ENCODE results near the gene DRD4.
"Not testable (repeated sequence)": the region's sequence is repeated elsewhere in the genome, so short reads cannot be mapped to it uniquely, and the experiment has no call there.

Gene DRD4

DNA sequence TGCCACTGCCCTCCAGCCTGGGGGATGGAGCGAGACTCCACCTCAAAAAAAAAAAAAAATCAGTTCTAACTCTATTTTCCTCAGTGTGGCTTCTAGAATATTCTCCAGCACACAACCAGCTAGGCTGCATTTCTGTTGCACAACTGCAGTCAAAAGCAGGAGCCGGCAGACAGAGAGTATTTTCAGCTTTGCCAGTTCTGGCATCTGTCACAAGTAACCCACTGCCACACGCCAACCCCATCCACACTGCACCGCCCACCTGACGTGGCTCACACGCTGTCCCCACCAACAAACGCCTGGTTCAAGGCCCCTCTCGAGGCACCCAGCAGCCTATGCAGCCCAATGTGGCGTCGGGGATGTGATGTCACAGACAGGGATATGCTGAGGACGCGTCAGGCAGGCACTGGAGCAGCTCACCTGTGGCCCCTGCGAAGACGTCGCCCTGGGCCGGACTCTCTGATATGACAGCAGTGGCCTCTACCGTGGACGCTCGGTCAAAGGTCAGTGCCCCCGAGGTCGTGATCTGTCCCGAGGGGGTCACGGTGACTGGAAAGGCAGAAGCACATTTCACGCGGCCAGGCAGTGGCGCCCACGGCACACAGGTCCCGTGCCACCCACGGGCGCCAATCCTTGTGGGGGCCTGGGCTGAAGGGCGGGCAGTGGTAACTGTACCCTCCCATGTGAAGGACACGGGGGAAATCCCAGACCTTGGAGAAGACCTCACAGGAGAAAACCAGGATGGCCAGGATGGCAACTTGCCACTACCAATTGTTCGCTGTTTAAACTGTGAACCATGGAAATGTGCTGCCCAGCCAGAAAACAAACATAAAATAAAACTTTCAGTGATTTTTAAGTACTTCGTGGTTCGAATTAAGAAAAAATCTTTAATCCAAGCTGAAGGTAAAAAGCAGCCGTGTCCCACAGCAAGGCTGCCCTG, 42.5 kb downstream of the DRD4 start:
- Histone ChIP-seq H3K9me3 (ENCODE audit: low read depth, low read length) (no peaks in the 10 kb centered on the region), H3K4me3 (no peak overlapping the region), H3K27ac (0 out of 2 replicates have a peak overlapping the region, but pooled peaks have one; percentile 46), H3K9ac (ENCODE audit: insufficient read length) (no peak overlapping the region), H3K36me3 (ENCODE audit: insufficient read depth, low read length) (peaks cover 62% of the 10 kb centered on the region)
- no peak for DNase-seq (ENCODE audit: low read depth, low spot score)
- TF ChIP-seq EZH2 (IDR thresholded peaks at IDR 0.05) (no peak), FOXP2 (optimal IDR thresholded peaks at IDR 0.05; ENCODE audit: control extremely low read depth, extremely low read length, insufficient read depth) (no peak), POLR2AphosphoS5 (IDR thresholded peaks at IDR 0.05; ENCODE audit: borderline replicate concordance, low read depth, low read length) (no peak)

DNA sequence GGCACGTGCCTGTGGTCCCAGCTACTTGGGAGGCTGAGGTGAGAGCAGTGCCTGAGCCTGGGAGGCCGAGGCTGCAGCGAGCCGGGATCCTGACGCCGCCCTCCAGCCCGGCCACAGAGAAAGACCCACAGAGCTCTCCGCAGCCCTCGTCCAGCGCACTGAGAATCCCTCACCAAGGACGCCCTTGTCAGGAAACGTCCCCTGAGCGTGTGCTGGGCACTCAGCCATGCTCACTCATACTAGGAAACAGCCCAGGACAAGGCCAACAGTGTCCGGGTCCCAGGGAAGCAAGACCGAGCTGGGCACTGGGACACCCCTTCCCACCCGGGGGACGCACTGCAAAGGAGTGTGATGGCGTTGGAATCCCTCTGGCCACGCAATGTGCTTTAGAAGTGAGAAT, 43.4 kb downstream of the DRD4 start:
- H3K9me3 ChIP-seq (ENCODE audit: low read depth, low read length): no peaks in the 10 kb centered on the region
- TF ChIP-seq POLR2AphosphoS5 (IDR thresholded peaks at IDR 0.05; ENCODE audit: borderline replicate concordance, low read depth, low read length) (no peak), EZH2 (IDR thresholded peaks at IDR 0.05) (no peak), FOXP2 (optimal IDR thresholded peaks at IDR 0.05; ENCODE audit: control extremely low read depth, extremely low read length, insufficient read depth) (no peak)
- no peak for DNase-seq (ENCODE audit: low read depth, low spot score)
- peak overlapping the region; percentile 46; the same call in 1 of the 2 replicates for H3K27ac ChIP-seq
- H3K9ac ChIP-seq (ENCODE audit: insufficient read length): no peak overlapping the region
- H3K4me3 ChIP-seq: no peak overlapping the region
- peaks cover 64% of the 10 kb centered on the region for H3K36me3 ChIP-seq (ENCODE audit: insufficient read depth, low read length)

GRCh38 chr11:680970-681369, 43.9 kb downstream of the DRD4 start:
- Histone ChIP-seq H3K9me3 (ENCODE audit: low read depth, low read length) (no peaks in the 10 kb centered on the region), H3K9ac (ENCODE audit: insufficient read length) (no peak overlapping the region), H3K4me3 (no peak overlapping the region), H3K36me3 (ENCODE audit: insufficient read depth, low read length) (peaks cover 68% of the 10 kb centered on the region), H3K27ac (no peak overlapping the region)
- TF ChIP-seq FOXP2 (optimal IDR thresholded peaks at IDR 0.05; ENCODE audit: control extremely low read depth, extremely low read length, insufficient read depth) (no peak), EZH2 (IDR thresholded peaks at IDR 0.05) (no peak), POLR2AphosphoS5 (IDR thresholded peaks at IDR 0.05; ENCODE audit: borderline replicate concordance, low read depth, low read length) (no peak)
- no peak for DNase-seq (ENCODE audit: low read depth, low spot score)

DNA sequence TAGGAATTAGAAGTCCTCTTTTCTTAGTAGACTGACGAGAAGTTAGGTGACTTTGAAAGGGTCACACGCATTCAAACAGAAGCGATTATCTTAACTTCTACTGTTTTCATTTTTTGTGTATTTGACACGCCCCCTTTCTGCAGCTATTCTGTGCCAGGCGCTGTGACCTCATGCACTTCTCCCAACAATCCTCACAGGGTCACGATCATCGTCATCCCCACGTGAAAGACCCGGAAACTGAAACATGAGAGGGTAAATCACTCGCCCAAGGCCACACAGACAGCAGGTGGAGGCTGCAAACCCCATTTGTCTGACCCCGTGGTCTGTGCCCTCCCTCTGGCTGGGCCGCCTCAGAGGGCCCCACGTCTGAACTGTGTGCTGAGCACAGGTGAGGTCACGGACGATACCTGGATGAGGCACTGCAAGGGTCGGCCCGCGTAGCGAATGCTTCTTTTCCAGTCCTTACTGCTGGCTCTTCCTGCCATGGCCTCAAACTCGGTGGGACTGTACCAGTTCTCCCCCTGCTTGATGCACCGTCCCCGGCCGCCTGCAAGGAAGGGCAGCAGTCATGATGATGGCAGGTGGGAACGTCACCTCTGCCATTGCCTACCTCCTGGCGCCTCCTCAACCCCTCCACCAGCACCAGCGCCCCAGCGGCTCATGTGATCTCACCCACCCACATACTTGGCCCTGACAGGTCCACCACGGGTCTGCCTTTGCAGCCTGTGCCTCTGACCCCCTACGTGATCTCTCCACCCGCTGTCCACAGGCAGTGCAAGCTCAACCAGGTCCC, 49.6 kb downstream of the DRD4 start:
- Histone ChIP-seq H3K9ac (ENCODE audit: insufficient read length) (no peak overlapping the region), H3K4me3 (no peak overlapping the region), H3K27ac (no peak overlapping the region), H3K36me3 (ENCODE audit: insufficient read depth, low read length) (peaks cover 74% of the 10 kb centered on the region), H3K9me3 (ENCODE audit: low read depth, low read length) (no peaks in the 10 kb centered on the region)
- no peak for DNase-seq (ENCODE audit: low read depth, low spot score)
- TF ChIP-seq POLR2AphosphoS5 (IDR thresholded peaks at IDR 0.05; ENCODE audit: borderline replicate concordance, low read depth, low read length) (no peak), EZH2 (IDR thresholded peaks at IDR 0.05) (no peak)

- no peaks in the 10 kb centered on the region for H3K9me3 ChIP-seq (ENCODE audit: low read depth, low read length)
- no peak for TF ChIP-seq FOXP2 (optimal IDR thresholded peaks at IDR 0.05; ENCODE audit: control extremely low read depth, extremely low read length, insufficient read depth)
- no peak for TF ChIP-seq POLR2AphosphoS5 (IDR thresholded peaks at IDR 0.05; ENCODE audit: borderline replicate concordance, low read depth, low read length)
- no peak for TF ChIP-seq EZH2 (IDR thresholded peaks at IDR 0.05)
- DNase-seq (ENCODE audit: low read depth, low spot score): no peak
- H3K9ac ChIP-seq (ENCODE audit: insufficient read length): no peak overlapping the region
- peaks cover 63% of the 10 kb centered on the region for H3K36me3 ChIP-seq (ENCODE audit: insufficient read depth, low read length)
- no peak overlapping the region for H3K4me3 ChIP-seq
- no peak overlapping the region for H3K27ac ChIP-seq
Measured at GRCh38 chr11:687751-688150, 50.7 kb downstream of the DRD4 start.

- Histone ChIP-seq H3K9me3 (ENCODE audit: low read depth, low read length) (no peaks in the 10 kb centered on the region), H3K36me3 (ENCODE audit: insufficient read depth, low read length) (peaks cover 54% of the 10 kb centered on the region), H3K27ac (no peak overlapping the region), H3K9ac (ENCODE audit: insufficient read length) (no peak overlapping the region), H3K4me3 (no peak overlapping the region)
- DNase-seq (ENCODE audit: low read depth, low spot score): no peak
- TF ChIP-seq EZH2 (IDR thresholded peaks at IDR 0.05) (no peak), FOXP2 (optimal IDR thresholded peaks at IDR 0.05; ENCODE audit: control extremely low read depth, extremely low read length, insufficient read depth) (no peak), POLR2AphosphoS5 (IDR thresholded peaks at IDR 0.05; ENCODE audit: borderline replicate concordance, low read depth, low read length) (no peak)
Measured at GRCh38 chr11:688681-689080, 51.6 kb downstream of the DRD4 start.

DNA sequence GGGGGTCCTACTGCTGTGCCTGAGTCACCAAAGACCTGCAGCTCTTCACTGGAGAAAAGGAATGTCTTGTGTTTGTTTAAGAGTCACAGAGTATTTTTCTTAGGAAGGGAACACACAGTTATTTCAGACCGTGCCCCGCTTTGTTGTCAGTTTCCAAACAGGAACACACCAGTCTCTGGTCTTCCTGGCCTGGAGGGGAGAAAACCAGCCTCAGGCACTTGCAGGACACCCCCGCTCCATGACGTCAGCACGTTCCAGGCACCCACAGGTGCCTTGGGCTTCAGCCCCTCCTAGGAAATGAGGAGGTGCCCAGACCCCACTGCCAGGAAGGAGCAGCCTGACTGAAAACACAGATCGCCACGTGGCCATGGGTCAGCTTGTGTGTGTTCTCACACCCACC, 52.6 kb downstream of the DRD4 start:
- TF ChIP-seq POLR2AphosphoS5 (IDR thresholded peaks at IDR 0.05; ENCODE audit: borderline replicate concordance, low read depth, low read length) (no peak), FOXP2 (optimal IDR thresholded peaks at IDR 0.05; ENCODE audit: control extremely low read depth, extremely low read length, insufficient read depth) (no peak), EZH2 (IDR thresholded peaks at IDR 0.05) (no peak)
- H3K27ac ChIP-seq: no peak overlapping the region
- H3K9ac ChIP-seq (ENCODE audit: insufficient read length): no peak overlapping the region
- H3K36me3 ChIP-seq (ENCODE audit: insufficient read depth, low read length): peaks cover 45% of the 10 kb centered on the region
- no peak overlapping the region for H3K4me3 ChIP-seq
- H3K9me3 ChIP-seq (ENCODE audit: low read depth, low read length): no peaks in the 10 kb centered on the region
- DNase-seq (ENCODE audit: low read depth, low spot score): no peak

DNA sequence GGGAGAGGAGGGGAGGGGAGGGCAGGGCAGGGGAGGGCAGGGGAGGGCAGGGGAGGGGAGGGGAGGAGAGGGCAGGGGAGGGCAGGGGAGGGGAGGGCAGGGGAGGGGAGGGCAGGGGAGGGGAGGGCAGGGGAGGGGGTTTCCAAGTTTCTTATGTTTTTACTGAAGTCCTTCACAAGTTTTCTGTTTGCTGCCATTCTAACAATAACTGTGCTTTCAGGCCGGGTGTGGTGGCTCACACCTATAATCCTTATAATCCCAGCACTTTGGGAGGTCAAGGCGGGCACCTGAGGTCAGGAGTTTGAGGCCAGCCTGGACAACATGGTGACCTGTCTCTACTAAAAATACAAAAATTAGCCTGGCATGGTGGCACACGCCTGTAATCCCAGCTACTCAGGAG, 53.2 kb downstream of the DRD4 start:
- DNase-seq (ENCODE audit: low read depth, low spot score); H3K27ac ChIP-seq; H3K9me3 ChIP-seq (ENCODE audit: low read depth, low read length); H3K4me3 ChIP-seq; H3K9ac ChIP-seq (ENCODE audit: insufficient read length): not testable (repeated sequence)
- H3K36me3 ChIP-seq (ENCODE audit: insufficient read depth, low read length): peaks cover 39% of the 10 kb centered on the region
